KBM-7 (cell line): ENCODE measurements around the gene SNX24.
A peak's percentile ranks its signal among the peaks of the same experiment; 100 is the strongest.
"Not testable (repeated sequence)": the region's sequence is repeated elsewhere in the genome, so short reads cannot be mapped to it uniquely, and the experiment has no call there.

ENCODE experiments used
- DNase-seq: peaks from one replicate; pipeline ENCODE4 v3.0.0-alpha.2; 2015
- in situ Hi-C: fragments of 300-500 bp; cut with MboI; formaldehyde crosslinking; loops from 2 replicates; pipeline ENCODE4 v1.14.3; 2020; ENCODE audit warnings: low sequenced_read_pairs, low pct_unique_long_range_greater_than_20kb, mixed read lengths

The SNX24 gene, protein sequence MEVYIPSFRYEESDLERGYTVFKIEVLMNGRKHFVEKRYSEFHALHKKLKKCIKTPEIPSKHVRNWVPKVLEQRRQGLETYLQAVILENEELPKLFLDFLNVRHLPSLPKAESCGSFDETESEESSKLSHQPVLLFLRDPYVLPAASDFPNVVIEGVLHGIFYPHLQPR

GRCh38 chr5:122845229-122846050, at the start of gene SNX24:
Gene SNX24 (plus strand): TSS chr5:122845613. CDS start chr5:122845634, 21 bp downstream.
- peak; percentile 70 for DNase-seq
- in situ Hi-C loops, result no loop called here

- in situ Hi-C loops, result no loop called here
- DNase-seq, result no peak
These were observed 39.9 kb upstream of the SNX24 start for GRCh38 chr5:122805481-122805880.

DNA sequence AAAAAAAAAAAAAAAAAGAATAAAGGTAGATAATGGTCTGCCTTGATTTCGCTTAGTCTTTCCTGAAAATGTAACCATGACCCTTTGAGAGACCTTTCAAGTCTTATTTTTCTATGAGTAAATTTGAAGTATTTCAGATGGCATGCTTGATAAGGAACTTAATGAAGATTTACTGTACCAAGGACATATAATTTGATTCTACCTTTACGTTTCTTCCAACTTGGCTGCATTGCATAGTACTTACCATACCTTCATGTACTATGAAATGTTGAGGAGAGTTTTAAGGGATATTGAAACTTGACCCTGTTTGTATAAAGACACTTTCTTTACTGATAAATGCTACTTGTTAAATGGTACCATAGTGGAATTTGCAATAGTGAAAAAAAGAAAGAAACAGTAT, 35.0 kb upstream of the SNX24 start:
- in situ Hi-C loops, result no loop called here
- no peak for DNase-seq

- DNase-seq, result no peak
- in situ Hi-C loops, result no loop called here
These were observed 30.1 kb upstream of the SNX24 start for GRCh38 chr5:122815218-122815767.

DNA sequence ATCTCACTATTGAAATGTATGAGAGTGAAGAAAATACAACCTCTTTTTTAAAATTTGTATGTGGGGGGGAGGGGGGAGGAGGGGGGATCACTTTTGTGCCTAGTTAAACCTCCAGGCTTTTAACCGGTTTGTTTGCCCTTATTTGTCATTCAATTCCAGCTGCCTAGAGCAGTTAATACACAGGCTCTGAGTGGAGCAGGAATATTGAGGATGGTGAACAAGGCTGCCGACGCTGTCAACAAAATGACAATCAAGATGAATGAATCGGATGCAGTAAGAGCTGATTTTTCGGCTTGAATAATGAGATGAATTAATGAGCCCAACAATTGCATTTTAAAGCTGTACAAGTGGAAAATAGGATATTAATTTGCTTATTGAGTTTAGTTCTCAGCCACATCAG, 28.7 kb upstream of the SNX24 start:
- no peak for DNase-seq
- in situ Hi-C loops, result no loop called here

DNA sequence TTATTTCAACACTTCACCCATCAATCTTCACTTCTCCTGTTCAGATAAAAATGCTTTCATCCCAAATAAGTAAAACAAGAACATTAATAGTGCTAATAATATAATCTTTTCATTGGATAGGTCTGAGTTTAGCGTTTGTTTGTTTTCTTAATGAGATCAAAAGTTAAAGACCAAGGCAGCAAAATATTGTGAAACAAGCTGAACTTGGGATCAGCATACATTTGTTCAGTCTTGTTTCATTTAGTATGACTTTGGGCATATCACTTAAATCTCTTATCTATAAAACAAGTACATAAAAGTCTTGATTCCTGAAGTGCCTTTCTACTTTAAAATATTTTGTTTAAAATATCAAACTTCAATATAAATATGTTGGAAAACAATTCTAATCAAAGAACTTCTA, 13.4 kb upstream of the SNX24 start:
- in situ Hi-C loops, result no loop called here
- DNase-seq, result no peak

GRCh38 chr5:122835681-122836080, 9.7 kb upstream of the SNX24 start:
- DNase-seq, result no peak
- in situ Hi-C loops, result no loop called here

DNA sequence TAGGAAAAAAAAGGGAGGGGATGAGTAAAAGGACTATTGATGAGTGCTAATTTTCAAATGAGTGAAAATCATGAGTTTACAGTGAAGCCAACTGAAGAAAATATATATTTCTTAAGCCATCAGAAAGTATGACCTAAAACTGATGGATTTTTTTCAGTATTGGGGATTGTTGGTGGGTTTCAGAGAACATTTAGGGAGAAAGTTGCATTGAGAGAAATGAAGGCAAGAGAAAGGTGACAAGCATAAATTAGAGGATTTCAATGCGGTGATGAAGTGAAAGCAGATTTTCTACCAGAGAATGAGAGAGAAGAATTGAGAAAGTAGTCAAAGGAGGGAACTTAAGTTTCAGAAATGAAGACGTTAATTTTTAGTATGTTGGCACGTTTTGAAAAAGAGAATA, 8.5 kb upstream of the SNX24 start:
- no peak for DNase-seq
- in situ Hi-C loops, result no loop called here

DNA sequence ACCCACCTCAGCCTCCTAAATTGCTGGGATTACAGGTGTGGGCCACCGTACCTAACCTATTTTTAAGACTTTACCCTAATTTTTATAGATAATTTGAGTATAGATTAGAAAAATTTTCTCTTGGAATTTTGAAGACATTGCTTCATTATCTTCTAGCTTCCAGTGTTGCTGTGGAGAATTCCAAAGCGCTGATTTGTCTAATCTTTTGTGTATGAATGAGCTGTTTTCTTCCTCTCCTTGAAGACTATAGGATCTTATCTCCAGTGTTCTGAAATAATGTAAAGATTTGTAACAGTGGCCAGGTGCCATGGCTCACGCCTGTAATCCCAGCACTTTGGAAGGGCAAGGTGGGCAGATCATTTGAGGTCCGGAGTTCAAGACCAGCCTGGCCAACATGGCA, 5.7 kb upstream of the SNX24 start:
- in situ Hi-C loops, result no loop called here
- no peak for DNase-seq

DNA sequence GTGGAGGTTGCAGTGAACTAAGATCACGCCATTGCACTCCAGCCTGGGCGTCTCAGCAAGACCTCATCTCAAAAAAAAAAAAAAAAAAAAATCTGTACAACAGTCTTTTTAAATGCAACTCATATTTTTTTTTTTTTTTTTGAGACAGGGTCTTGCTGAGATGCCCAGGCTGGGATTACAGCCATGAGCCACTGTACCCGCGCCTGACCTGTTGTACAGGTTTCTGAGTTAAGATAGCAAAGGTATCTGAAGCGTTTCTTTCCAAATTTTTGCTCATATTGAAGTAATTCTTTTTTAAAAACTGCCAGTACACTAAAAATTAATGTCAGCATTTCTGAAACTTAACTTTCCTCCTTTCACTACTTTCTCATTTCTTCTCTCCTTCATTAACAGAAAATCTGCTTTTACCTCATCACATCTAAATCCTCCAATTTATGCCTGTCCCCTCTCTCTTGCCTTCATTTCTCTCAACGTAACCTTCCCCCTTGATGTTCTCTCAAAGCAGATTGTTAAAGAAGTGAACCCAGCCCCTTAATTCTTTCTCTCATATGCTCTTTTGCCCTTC, 3.3 kb upstream of the SNX24 start:
- no peak for DNase-seq
- in situ Hi-C loops, result no loop called here

DNA sequence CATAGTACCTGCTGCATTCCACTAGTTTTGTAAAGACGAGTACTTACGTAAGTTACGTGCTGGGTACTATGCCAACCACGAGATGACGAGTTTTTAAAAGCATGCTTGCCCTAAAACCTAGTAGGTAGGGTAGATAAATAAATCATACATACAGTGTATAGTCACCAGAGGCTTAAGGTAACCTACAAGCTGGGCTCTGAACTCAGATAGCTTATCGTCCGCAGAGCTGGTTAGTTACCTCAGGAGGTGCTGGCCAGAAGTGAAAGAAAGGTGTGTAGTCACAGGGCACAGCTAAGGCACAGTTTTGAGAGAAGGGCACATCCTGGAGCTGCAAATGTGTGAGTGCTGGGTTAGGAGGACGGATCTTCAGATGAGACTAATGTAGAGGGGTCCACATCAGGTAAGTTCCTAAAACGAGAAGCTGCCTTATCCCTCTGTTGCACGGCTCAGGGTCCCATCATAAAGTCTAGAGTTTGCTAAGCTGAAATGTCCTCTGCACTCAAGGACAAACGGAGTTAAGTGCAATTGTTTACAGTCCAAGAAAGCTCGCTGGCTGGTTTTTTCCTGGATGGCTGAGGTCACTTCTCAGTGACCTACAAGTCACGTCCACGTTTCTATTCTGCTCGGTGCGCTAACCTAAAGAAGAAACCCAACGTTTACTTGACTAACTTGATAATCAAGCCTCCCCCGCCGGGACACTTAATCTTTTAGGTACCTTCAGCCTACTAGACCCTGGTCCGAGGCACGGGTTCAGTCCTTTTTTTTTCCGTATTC, 1.1 kb upstream of the SNX24 start:
- in situ Hi-C loops, result no loop called here
- DNase-seq, result no peak

GRCh38 chr5:122844910-122845228, 544 bp upstream of the SNX24 start:
- no peak for DNase-seq
- in situ Hi-C loops, result no loop called here

- DNase-seq, result no peak
- in situ Hi-C loops, result no loop called here
These were observed 688 bp downstream of the SNX24 start for GRCh38 chr5:122846051-122846550.

- in situ Hi-C loops, result no loop called here
- DNase-seq, result no peak
These were observed 2.3 kb downstream of the SNX24 start for GRCh38 chr5:122847687-122848081.

- peak; percentile 30 for DNase-seq
These were observed 4.4 kb downstream of the SNX24 start for GRCh38 chr5:122849771-122850170.

GRCh38 chr5:122857538-122857937, 12.1 kb downstream of the SNX24 start:
- in situ Hi-C loops, DNase-seq: not testable (repeated sequence)

More at GRCh38 chr5:122849771-122850170, 4.4 kb downstream of the SNX24 start:
- in situ Hi-C loops, result no loop called here

DNA sequence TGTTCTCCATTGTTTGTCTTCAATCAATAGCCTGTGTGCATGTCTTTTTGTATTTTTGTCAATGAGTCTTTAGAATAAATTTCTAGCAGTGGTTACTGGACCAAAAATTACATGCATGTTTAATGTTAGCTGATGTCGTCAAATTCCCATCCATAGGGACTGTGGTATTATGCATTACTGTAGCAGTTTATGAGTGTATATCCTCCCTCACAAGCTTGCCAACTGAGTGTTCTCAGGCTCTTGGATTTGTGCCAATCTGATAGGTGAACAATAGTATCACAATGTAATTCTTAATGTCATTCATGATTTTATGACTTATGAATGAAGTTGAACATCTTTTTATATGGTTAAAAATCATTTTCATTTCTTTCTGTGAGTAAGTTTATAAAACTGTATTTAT, 13.0 kb downstream of the SNX24 start:
- no peak for DNase-seq
- in situ Hi-C loops, result no loop called here

DNA sequence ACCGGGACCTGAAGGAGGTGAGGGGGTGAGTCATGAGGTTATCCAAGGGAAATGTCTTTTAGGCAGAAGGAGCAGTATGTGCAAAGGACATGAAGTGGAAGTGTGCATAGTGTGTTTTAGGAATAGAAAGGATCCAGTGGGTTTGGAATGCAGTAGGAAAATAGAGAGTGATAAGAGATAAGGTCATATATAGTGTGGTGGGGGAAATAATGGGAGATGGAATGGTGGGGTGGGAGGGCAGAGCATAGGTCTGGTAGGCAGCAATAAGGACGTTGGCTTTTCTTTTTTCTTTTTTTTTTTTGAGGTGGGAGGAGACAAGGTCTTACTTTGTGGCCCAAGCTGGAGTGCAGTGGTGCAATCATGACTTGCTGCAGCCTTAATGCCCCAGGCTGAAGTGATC, 17.8 kb downstream of the SNX24 start:
- DNase-seq, result no peak
- in situ Hi-C loops, result no loop called here

DNA sequence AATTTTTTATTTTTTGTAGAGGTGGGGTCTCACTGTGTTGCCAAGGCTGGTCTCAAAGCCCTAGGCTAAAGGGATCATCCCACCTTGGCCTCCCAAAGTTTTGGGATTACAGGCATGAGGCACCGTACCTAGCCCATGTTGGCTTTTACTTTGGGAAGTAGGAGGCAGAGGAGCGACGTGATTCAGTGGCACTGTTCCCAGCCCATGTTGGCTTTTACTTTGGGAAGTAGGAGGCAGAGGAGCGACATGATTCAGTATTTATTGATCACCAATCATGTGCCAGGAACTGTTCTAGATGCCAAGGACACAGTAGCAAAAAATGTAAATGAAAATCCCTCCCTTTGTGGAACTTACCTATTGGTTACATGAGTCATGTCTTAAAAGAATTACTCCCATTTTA, 18.3 kb downstream of the SNX24 start:
- no peak for DNase-seq
- in situ Hi-C loops, result no loop called here

- no peak for DNase-seq
- in situ Hi-C loops, result no loop called here
These were observed 19.0 kb downstream of the SNX24 start for GRCh38 chr5:122864400-122864799.
